Aorta (tissue), 5 donors: Measurements from ENCODE around the gene ERP27. TPM values are rescaled to one million over a fixed set of nuclear protein-coding genes. Genes with fewer than 3 reads are reported as not detected.

ENCODE experiments used
- ATAC-seq: fragments of 200-7000 bp; cut with Tn5 transposase; one replicate; pipeline ENCODE4 v1.9.1; 2022; ENCODE audit warnings: moderate library complexity; ENCODE audit not compliant: low FRiP score
- DNase-seq, 2 donors: peaks; one replicate each; pipeline ENCODE4 v3.0.0-alpha.2; 2020
- H3K27ac ChIP-seq, 2 donors: one replicate each; pipeline ENCODE4 v1.5.1; 2013; ENCODE audit warnings: low read length in 2 of 2, mild to moderate bottlenecking in 2 of 2, moderate library complexity in 2 of 2, control low read depth in 1 of 2, inconsistent platforms in 1 of 2, low read depth in 1 of 2
- H3K27me3 ChIP-seq, 2 donors: one replicate each; pipeline ENCODE4 v1.6.1; 2013; ENCODE audit warnings: control low read depth in 1 of 2, low read length in 1 of 2, mild to moderate bottlenecking in 1 of 2, moderate library complexity in 1 of 2; ENCODE audit not compliant: insufficient read depth in 2 of 2, control insufficient read depth in 1 of 2
- H3K36me3 ChIP-seq, 2 donors: one replicate each; pipeline ENCODE4 v1.6.1; 2013; ENCODE audit warnings: control low read depth in 1 of 2, low read length in 1 of 2, mild to moderate bottlenecking in 1 of 2; ENCODE audit not compliant: insufficient read depth in 2 of 2, control insufficient read depth in 1 of 2
- H3K4me1 ChIP-seq, 2 donors: one replicate each; pipeline ENCODE4 v1.6.1; 2013; ENCODE audit warnings: low read length in 2 of 2, control low read depth in 1 of 2, mild to moderate bottlenecking in 1 of 2, moderate library complexity in 1 of 2; ENCODE audit not compliant: insufficient read depth in 2 of 2, control insufficient read depth in 1 of 2
- H3K4me3 ChIP-seq, 2 donors: one replicate each; pipeline ENCODE4 v1.5.1; 2013; ENCODE audit warnings: low read length in 2 of 2, control low read depth in 1 of 2, mild to moderate bottlenecking in 1 of 2
- H3K9me3 ChIP-seq: one replicate; pipeline ENCODE4 v1.6.1; 2013; ENCODE audit warnings: mild to moderate bottlenecking, low read length; ENCODE audit not compliant: control insufficient read depth
- WGBS, 2 donors: extraction: QIAGEN DNeasy Blood & Tissue Kit; methylation state at CpG; one replicate each; pipeline ENCODE4 v1.1.7; 2013; 5-methylcytosine and 5-hydroxymethylcytosine counted together
- intact Hi-C, 2 donors: fragments of 100-400 bp; cut with DNase I; formaldehyde crosslinking; loops; one replicate each; pipeline versions ENCODE4 v1.14.2 to v1.15.0; 2022
- polyA plus RNA-seq, 2 donors: library from polyadenylated mRNA; stranded (reverse); fragments of 200-250 nt; gene quantifications; one replicate each; pipeline ENCODE4 v1.2.3, GENCODE V29; 2013
- total RNA-seq, 2 donors: library from RNA; stranded (reverse); fragmentation: NEBNext Ultra II Directional; extraction: Animal tissue kit (Norgen Biotek cat#: 25700); gene quantifications; one replicate each; pipeline ENCODE4 v1.2.1, GENCODE V29; 2021
- donor health status: healthy with polysubstance abuse.
- donor health status: Bipolar disorder and iron deficiency.
- donor health status: DM: no; HTN: no; CAD: no.
- donor health status: DM: no; HTN: no; CAD: no.
- donor health status: DM: yes; HTN: yes; CAD: no.

The ERP27 gene
- total and polyA plus RNA-seq, 4 donors, result 0.20 to 5.3 (median 2.2) TPM

DNA sequence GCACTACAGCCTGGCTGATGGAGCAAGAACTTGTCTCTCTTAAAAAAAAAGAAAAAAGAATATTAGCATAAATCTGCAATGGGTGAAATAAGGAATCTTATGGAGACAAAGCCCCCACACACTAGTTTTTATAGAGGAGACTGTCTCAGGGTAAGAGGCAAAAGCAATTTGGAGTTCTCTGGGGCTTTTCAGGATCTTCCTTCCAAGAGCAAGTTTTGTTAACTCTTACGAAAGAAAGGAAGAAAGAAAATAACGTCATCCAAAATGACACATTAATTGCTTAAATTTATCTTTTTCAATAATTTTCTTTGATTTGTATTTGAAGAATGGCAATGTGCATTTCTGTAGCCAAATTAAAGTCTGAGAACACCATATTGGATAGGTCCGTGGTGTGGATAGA, 38.3 kb upstream of the ERP27 start:
- no peak for DNase-seq

DNA sequence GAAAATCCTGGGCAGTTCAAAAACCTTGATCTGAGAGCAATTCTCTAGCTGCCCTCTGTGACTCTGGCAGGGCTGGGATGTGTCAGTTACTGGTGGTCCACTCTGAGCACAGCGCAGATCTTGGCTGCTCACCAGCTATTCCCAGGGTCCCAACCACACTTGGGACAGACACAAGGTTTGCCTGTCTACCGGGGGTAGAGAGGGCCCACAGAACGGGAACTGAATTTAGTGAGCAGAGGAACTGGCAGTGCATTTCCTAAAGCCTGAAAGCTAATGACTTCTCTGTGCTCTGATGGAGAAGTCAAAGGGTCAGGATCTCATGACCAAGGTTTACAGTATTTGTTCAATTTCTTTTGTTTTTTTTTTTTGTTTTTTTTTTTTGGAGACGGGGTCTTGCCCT, 37.1 kb upstream of the ERP27 start:
- WGBS, 2 donors, result 87 to 90% methylated on average over 4 of the region's 4 CpGs
- no peaks in the 10 kb centered on the region for H3K9me3 ChIP-seq

More for the DNA sequence above, 38.3 kb upstream of the ERP27 start:
- no peaks in the 10 kb centered on the region for H3K9me3 ChIP-seq
- no peaks in the 10 kb centered on the region for H3K4me1 ChIP-seq
- intact Hi-C loops, result no loop called here
- no peaks in the 10 kb centered on the region for H3K27me3 ChIP-seq
- peaks cover 0 to 2% of the 10 kb centered on the region in 2 donors for H3K36me3 ChIP-seq
- no peak overlapping the region for H3K27ac ChIP-seq
- no peak for ATAC-seq
- 90% methylated on average over 3 of the region's 3 CpGs for WGBS, 2 donors
- H3K4me3 ChIP-seq, result no peak overlapping the region

DNA sequence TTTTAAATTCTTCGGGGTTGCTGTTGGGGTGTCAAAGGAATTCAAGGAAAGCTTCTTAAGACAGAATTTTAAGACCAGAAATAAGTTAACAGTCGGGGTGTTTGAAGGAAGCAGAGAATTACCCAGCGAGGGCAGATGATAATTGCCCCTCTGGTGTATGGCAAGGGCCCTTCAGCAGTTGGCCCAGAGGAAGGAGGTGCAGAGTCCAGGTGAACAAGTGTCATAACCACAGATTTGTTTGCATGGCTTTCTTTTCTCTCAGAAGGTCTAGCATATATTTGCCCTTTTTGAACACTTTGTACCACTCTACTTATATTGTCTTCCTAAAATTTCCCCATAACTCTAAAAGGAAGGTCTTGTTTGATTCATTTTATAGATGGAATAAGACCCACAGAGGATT, 36.3 kb upstream of the ERP27 start:
- DNase-seq (no peak), ATAC-seq (no peak)
- Histone ChIP-seq H3K36me3 (no peaks in the 10 kb centered on the region), H3K27ac (no peak overlapping the region), H3K9me3 (no peaks in the 10 kb centered on the region), H3K4me1 (no peaks in the 10 kb centered on the region), H3K27me3 (no peaks in the 10 kb centered on the region), H3K4me3 (no peak overlapping the region)
- WGBS, 2 donors, result 94 to 95% methylated on average over 3 of the region's 3 CpGs
- intact Hi-C loops, result no loop called here

More for the DNA sequence above, 37.1 kb upstream of the ERP27 start:
- H3K4me3 ChIP-seq, result no peak overlapping the region
- no peaks in the 10 kb centered on the region for H3K36me3 ChIP-seq
- DNase-seq, result peak in 1 of 2 donors; percentile 50
- no peaks in the 10 kb centered on the region for H3K4me1 ChIP-seq
- no peak for ATAC-seq
- no peak overlapping the region for H3K27ac ChIP-seq
- no peaks in the 10 kb centered on the region for H3K27me3 ChIP-seq
- intact Hi-C loops, result no loop called here

DNA sequence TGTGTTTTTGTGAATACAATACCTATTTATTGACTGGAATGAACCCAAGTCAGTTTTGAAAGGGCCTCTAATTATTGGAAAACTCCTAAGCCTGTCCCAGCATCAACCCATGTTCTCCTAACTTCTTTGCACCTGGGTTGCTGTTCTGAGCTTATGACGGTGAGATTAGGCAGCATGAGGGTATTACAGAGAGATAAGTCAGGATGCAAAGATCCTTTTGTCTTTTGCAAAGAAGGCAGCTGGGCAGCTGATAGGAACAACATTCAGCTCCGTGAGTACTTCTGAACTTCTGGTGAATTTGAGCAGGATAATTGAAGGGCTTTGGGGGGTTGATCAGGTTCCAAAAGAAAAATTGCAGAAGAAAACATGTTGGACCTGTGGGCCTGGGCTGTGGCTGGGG, 34.5 kb upstream of the ERP27 start, which contains the start of gene PDE6H:
TSS of gene PDE6H (plus strand) at position 227 of the 400 bp plus-strand sequence. CDS start 4,971 bp downstream, outside the sequence.
- Histone ChIP-seq H3K4me1 (no peaks in the 10 kb centered on the region), H3K36me3 (no peaks in the 10 kb centered on the region), H3K27ac (no peak within 1 kb of the TSS), H3K27me3 (no peaks in the 10 kb centered on the region), H3K4me3 (no peak within 1 kb of the TSS), H3K9me3 (no peaks in the 10 kb centered on the region)
- intact Hi-C loops, result no loop called here
- 91 to 93% methylated on average over 2 of the region's 2 CpGs for WGBS, 2 donors
- ATAC-seq (no peak), DNase-seq (no peak)

DNA sequence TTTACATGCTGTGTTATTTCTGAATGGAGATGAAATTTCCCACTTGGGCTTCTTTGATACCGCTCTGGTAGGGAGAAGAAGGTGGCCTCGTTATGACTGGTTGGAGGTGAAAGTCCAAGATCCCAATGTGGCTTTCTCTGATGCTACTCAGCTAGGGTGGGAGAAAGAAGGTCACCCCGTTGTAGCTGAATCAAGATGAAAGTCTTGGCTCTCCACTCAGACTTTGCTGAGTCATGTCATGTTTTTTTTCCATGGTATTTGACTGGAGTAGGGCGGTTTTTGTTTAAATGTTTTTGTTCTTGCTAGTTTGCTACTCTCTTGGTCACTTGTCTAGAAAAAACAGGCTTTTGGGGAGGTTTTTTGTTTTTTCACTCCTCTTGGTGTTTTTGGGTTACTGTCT, 32.1 kb upstream of the ERP27 start:
- ATAC-seq (no peak), DNase-seq (no peak)
- WGBS, 2 donors, result 64 to 74% methylated on average over 4 of the region's 4 CpGs
- Histone ChIP-seq H3K36me3 (no peaks in the 10 kb centered on the region), H3K4me3 (no peak overlapping the region), H3K27ac (no peak overlapping the region), H3K4me1 (no peaks in the 10 kb centered on the region), H3K27me3 (no peaks in the 10 kb centered on the region), H3K9me3 (no peaks in the 10 kb centered on the region)
- intact Hi-C loops, result no loop called here

DNA sequence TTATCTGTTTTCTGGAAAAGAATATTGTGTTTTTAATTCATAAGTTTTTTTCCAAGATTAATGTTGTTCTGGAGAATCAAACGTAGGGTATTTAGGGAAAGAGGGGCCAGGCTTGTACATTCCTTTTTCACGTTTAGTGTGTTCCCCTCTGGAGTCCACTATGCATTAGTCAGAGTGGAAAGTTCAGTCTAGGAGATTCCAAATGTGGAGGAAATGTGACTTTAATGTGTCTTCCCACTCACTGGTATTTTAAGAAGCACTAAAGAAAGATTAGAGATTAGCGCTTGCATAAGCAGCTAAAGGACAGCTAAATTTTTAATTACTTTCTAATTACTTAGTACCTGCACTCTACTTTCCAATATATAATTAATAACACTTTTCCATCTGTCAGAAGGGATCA, 30.1 kb upstream of the ERP27 start:
- Histone ChIP-seq H3K27ac (no peak overlapping the region), H3K4me1 (no peaks in the 10 kb centered on the region), H3K27me3 (no peaks in the 10 kb centered on the region), H3K36me3 (no peaks in the 10 kb centered on the region), H3K9me3 (no peaks in the 10 kb centered on the region), H3K4me3 (no peak overlapping the region)
- intact Hi-C loops, result no loop called here
- DNase-seq (no peak), ATAC-seq (no peak)
- WGBS, 2 donors, result 37 to 46% methylated on average over 3 of the region's 3 CpGs

DNA sequence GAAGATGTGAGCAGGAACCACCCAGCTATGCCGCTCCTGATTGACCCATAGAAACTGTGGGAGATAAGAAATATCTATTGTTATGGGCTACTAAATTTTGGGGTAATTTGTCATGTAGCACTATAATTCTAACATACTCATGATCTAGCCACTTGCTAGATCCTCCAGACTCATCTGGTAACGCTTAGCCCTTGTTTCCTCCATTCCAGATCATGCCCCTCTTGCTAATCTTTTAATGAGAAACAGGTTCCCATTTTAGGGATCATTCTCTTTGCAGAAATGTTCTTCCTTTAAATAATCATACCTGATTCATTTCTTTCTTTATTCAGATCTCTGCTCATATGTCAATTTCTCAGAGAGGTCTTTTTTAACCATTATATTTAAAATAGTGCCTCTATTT, 26.9 kb upstream of the ERP27 start:
- Histone ChIP-seq H3K4me3 (no peak overlapping the region), H3K27ac (no peak overlapping the region), H3K9me3 (no peaks in the 10 kb centered on the region), H3K4me1 (peaks cover 0 to 1% of the 10 kb centered on the region in 2 donors), H3K36me3 (no peaks in the 10 kb centered on the region), H3K27me3 (no peaks in the 10 kb centered on the region)
- DNase-seq (no peak), ATAC-seq (no peak)
- intact Hi-C loops, result no loop called here
- 95 to 99% methylated on average over 2 of the region's 2 CpGs for WGBS, 2 donors

DNA sequence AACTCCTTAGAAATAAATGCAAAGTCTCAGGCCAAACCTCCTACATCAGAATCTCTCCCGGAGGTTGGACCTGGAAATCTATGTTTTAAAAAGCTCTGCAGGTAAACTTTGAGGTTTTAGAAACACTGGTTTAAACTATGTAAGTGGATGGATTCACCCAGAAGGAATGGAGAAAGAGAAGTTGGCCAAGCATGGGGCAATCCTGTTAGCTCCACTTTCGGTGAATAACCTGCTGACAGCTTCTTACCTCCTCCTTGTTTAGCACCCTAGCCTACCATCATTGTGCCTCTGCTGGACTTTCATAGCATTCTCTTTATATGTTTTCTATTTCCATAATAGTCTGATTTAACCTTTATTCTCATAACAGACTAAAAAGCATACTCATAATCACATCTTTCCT, 26.1 kb upstream of the ERP27 start:
- Histone ChIP-seq H3K9me3 (no peaks in the 10 kb centered on the region), H3K36me3 (no peaks in the 10 kb centered on the region), H3K4me1 (peaks cover 0 to 1% of the 10 kb centered on the region in 2 donors), H3K27me3 (no peaks in the 10 kb centered on the region), H3K4me3 (no peak overlapping the region), H3K27ac (no peak overlapping the region)
- no peak for ATAC-seq
- WGBS, 2 donors, result 84 to 85% methylated on average over 2 of the region's 2 CpGs
- intact Hi-C loops, result no loop called here
- no peak for DNase-seq

DNA sequence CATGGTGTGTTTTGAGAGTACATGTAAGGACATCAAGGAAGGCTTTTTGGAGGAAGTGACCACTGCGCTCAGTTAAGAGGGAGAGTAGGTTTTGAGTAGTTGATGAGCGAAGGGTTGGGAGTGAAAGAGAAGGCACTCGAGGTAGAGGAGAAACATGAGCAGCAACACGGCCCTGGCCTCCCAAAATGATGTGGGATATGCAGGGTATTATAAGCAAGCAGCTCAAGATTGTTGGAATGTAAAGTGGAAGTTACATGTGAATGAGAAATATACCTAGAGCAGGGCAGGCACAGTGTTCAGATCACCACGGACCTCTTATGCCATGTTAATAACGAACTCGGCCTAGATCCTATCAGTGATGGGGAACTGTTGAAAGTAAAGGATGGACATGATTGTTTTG, 25.2 kb upstream of the ERP27 start:
- no peaks in the 10 kb centered on the region for H3K36me3 ChIP-seq
- H3K4me3 ChIP-seq, result no peak overlapping the region
- H3K4me1 ChIP-seq, result peaks cover 0 to 1% of the 10 kb centered on the region in 2 donors
- WGBS, 2 donors, result 89 to 90% methylated on average over 7 of the region's 7 CpGs
- ATAC-seq (no peak), DNase-seq (no peak)
- intact Hi-C loops, result no loop called here
- no peak overlapping the region for H3K27ac ChIP-seq
- H3K9me3 ChIP-seq, result no peaks in the 10 kb centered on the region
- H3K27me3 ChIP-seq, result no peaks in the 10 kb centered on the region
